K562 treated with DMSO at 1 percent for 24 hours (cell line): ENCODE measurements around the gene SUMO4. TPM values are rescaled to one million over a fixed set of nuclear protein-coding genes. Genes with fewer than 3 reads are reported as not detected.

Experiments used
- total RNA-seq: library from RNA; unstranded; fragments of 300-600 nt; gene quantifications from 2 replicates; pipeline ENCODE4 v1.2.3, GENCODE V29; 2022; ENCODE audit warnings: low read depth; ENCODE audit not compliant: insufficient read depth

Gene SUMO4
- total RNA-seq: not detected in 2 replicates

GRCh38 chr6:149400050-149400449, at the start of gene SUMO4:
TSS of gene SUMO4 (plus strand) at chr6:149400262. CDS start at chr6:149400392, 130 bp downstream.

Other genes with a start within 250 kb of the SUMO4 start
- 28.3 and 32.4 TPM in 2 replicates for gene TAB2, start 82.5 kb upstream of the SUMO4 start, total RNA-seq
- 0.23 TPM in 1 of 2 replicates, not detected in the other for gene ZC3H12D, start 84.8 kb downstream of the SUMO4 start, total RNA-seq
- gene PPIL4, start 145.8 kb downstream of the SUMO4 start, total RNA-seq: 11.0 and 12.9 TPM in 2 replicates
- 19.1 and 23.2 TPM in 2 replicates for gene GINM1, start 166.1 kb downstream of the SUMO4 start, total RNA-seq
- gene KATNA1, start 248.5 kb downstream of the SUMO4 start, total RNA-seq: 25.6 and 31.8 TPM in 2 replicates